ENCODE measurements around the gene REM1.

DNA sequence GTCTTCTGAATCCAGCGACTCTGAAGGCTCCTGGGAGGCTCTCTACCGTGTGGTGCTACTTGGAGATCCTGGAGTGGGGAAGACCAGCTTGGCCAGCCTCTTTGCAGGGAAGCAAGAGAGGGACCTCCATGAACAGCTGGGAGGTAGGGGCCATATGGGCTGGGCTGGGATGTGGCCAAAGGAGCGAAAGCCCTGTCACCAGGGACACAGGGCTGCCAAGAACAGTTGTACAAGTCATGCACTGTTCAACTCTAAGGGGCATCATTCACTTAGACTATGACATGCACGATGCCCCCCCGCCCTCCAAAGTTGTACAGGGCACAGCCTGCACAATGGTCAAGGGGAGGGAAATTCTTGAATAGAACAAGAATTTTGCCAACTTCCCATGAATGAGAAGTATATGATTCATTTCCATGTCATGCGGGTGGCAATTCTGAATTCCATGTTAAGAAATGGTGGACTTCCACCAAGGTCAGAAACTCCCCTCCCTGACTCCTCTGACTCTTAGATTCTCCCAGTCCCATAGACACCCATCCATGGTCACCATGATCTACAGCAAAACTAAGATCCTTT, 1.6 kb downstream of the REM1 start:
- TF ChIP-seq POLR2A (IDR thresholded peaks at IDR 0.05), result no peak
- no peak for TF ChIP-seq CTCF (IDR thresholded peaks at IDR 0.05)

All from Peyer's patch (tissue), 4 donors.